ENCODE results near the gene ATP6V0B. TPM values are rescaled to one million over a fixed set of nuclear protein-coding genes. Genes with fewer than 3 reads are reported as not detected.

Gene ATP6V0B
- total RNA-seq, 2 donors from 2014 or later: 108 to 154 TPM

DNA sequence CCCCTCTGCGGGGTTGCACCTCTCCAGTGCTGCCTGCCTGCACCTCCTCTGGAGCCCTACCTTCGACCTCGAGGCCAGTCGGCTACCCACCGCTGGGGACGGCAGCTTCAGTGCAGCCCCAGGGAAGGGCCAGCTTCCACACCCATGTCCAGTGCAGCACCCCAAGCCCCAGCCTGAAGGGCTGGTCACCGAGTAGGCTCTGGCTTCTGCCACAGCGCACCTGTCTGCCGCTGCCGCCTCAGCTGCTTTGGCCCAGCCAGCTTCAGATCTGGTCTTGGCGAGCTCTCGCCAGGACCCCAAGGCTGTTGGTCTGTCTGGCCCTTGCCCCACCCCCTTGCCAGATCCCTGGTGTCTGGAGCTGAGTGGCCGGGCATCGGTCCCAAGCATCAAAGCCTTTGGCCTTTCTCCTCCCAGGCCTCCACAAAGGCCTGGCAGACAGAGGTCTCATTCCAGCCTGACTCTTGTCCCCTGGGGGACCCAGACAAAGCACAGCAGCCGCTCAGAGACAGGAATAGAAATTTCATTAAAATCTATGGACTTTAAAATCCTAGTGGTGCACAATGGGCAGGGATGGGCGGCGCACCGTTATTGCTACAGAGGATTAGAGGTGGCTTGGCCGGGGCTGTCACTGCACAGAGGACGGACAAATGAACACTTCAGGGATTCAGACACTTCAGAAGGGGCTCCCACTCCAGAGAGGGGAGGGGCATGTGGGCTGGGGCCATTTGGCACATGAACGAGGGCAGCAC is 21.4 kb downstream of the ATP6V0B start:
- peaks cover 0 to 12% of the 10 kb centered on the region in 2 donors for H3K4me1 ChIP-seq
- no peak overlapping the region for H3K27ac ChIP-seq
- H3K27me3 ChIP-seq: no peaks in the 10 kb centered on the region
- no peaks in the 10 kb centered on the region for H3K9me3 ChIP-seq
- H3K4me3 ChIP-seq: no peak overlapping the region
- no peaks in the 10 kb centered on the region for H3K36me3 ChIP-seq
- TF ChIP-seq CTCF (IDR thresholded peaks at IDR 0.05): no peak
- DNase-seq (ENCODE audit: low spot score): no peak

DNA sequence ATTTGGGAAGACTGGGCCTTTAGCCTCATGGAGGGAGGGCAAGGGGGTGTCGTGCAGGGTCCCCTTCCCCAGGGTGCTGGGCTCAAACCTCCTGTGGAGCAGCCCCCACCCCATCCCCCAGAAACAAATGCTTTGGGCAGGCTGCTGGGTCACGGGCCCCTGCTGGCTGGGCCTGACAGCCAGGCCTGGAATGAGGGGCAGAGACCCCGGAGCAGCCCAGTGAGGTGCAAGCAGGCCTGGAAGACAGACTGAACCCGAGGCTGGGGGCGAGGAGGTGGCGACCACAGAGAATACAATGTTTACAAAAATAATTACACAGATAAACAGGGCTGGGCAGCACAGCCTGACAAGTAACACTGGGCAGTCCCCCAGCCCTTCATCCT is 22.0 kb downstream of the ATP6V0B start:
- Histone ChIP-seq H3K27ac (no peak overlapping the region), H3K27me3 (no peaks in the 10 kb centered on the region), H3K36me3 (no peaks in the 10 kb centered on the region), H3K4me3 (no peak overlapping the region), H3K9me3 (no peaks in the 10 kb centered on the region), H3K4me1 (peaks cover 0 to 11% of the 10 kb centered on the region in 2 donors)
- no peak for DNase-seq (ENCODE audit: low spot score)
- no peak for TF ChIP-seq CTCF (IDR thresholded peaks at IDR 0.05)

DNA sequence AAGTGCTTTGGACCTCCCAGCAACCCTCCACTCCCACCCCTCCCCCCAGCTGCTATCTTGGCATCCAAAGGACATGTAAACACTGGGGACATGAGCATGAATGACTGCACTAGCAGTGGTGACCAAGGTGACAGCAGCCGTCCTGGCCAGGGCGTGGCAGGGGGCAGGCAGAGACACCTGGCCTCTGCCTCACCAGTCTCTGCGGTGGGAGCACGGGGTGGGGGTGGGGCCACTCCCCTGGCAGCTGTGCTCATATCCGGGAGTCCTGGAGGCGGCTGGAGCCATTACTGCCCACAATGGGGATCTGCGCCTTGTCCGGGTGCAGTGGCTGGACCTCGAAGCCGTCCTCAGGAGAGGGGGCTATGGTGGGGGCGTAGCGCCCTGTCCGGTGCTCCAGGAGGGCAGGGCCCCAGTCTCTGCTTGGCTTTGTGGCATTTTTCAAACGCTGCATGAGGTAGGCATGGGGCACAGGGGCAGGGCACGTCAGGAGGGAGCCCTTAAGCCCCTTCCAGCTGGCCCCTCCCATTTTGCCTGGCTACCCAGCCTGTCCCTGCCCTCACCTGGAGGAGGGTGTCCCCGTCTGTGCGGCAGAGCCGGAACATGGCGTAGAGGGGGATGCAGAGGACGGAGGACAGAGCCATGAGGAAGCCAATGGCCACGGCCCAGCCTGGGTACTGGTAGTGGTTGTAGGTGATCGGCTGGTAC is 22.7 kb downstream of the ATP6V0B start:
- H3K36me3 ChIP-seq: no peaks in the 10 kb centered on the region
- no peak for DNase-seq (ENCODE audit: low spot score)
- no peaks in the 10 kb centered on the region for H3K9me3 ChIP-seq
- no peak for TF ChIP-seq CTCF (IDR thresholded peaks at IDR 0.05)
- H3K27ac ChIP-seq: no peak overlapping the region
- no peaks in the 10 kb centered on the region for H3K27me3 ChIP-seq
- H3K4me1 ChIP-seq: peaks cover 0 to 5% of the 10 kb centered on the region in 2 donors
- H3K4me3 ChIP-seq: no peak overlapping the region

DNA sequence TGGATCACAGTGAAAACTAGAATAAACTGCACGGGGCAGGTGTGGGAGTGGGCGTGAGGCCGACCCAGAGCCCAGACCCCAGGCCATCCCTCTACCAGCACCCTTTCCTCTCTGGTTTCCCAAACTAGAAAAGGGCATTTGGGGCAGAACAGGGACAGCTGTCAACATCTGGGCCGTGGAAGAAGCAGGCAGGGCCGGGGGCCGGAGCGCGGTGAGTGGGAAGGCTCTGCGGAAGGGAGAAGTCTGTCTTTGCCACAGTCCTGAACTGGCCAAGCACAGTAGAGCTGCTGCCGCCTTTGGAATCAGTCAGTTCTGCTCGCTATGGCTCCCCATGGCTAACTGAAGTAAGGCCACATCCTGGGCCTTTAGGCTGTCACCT is 23.2 kb downstream of the ATP6V0B start:
- H3K36me3 ChIP-seq: no peaks in the 10 kb centered on the region

GRCh38 chr1:43999455-43999854 is 24.7 kb downstream of the ATP6V0B start:
- Histone ChIP-seq H3K36me3 (no peaks in the 10 kb centered on the region), H3K27ac (no peak overlapping the region), H3K4me3 (no peak overlapping the region), H3K9me3 (no peaks in the 10 kb centered on the region), H3K27me3 (no peaks in the 10 kb centered on the region), H3K4me1 (peaks cover 0 to 5% of the 10 kb centered on the region in 2 donors)
- no peak for DNase-seq (ENCODE audit: low spot score)
- TF ChIP-seq CTCF (IDR thresholded peaks at IDR 0.05): no peak

More for the DNA sequence above, 23.2 kb downstream of the ATP6V0B start:
- no peak for DNase-seq (ENCODE audit: low spot score)
- H3K4me1 ChIP-seq: peaks cover 0 to 5% of the 10 kb centered on the region in 2 donors
- H3K27ac ChIP-seq: no peak overlapping the region
- no peaks in the 10 kb centered on the region for H3K9me3 ChIP-seq
- no peaks in the 10 kb centered on the region for H3K27me3 ChIP-seq
- no peak for TF ChIP-seq CTCF (IDR thresholded peaks at IDR 0.05)
- no peak overlapping the region for H3K4me3 ChIP-seq

Data from right atrium auricular region (tissue), 2 donors.